H1 (cell line): ENCODE data around the gene XDH. TPM values are rescaled to one million over a fixed set of nuclear protein-coding genes. Genes with fewer than 3 reads are reported as not detected.

Source experiments
- ZNF274 ChIP-seq: IDR thresholded peaks from 2 replicates; pipeline ENCODE4 v1.7.0; 2012; ENCODE audit warnings: low read length, borderline replicate concordance; ENCODE audit errors: extremely low read depth
- polyA plus RNA-seq, 7 experiments: library from polyadenylated mRNA; depleted of rRNA in 3 of 7; stranded (reverse) in 5 of 7; unstranded in 2 of 7; fragments of >200 nt in 5 of 7; fragments of 200-250 nt in 2 of 7; gene quantifications; 1 replicate in 5 of 7; 2 replicates in 1 of 7; 4 replicates in 1 of 7; pipeline versions ENCODE4 v1.2.1 to v1.2.3, GENCODE V29; 2011 to 2013; ENCODE audit warnings: missing spikeins in 2 of 7, mixed read lengths in 2 of 7
- total RNA-seq: library from RNA; stranded (reverse); fragmentation: NEBNext Ultra II Directional; extraction: Animal tissue kit (Norgen Biotek cat#: 25700); gene quantifications from 2 replicates; pipeline ENCODE4 v1.2.1, GENCODE V29; 2021
- TF ChIP-seq, protein P1 (sequence below): fragments of 300-600 bp; sonication (generic); IDR thresholded peaks from 2 replicates; pipeline ENCODE4 v1.7.1; 2012; ENCODE audit warnings: low read length, moderate library complexity, mild to moderate bottlenecking, inconsistent platforms; ENCODE audit not compliant: insufficient replicate concordance

Gene XDH
- total and polyA plus RNA-seq, 2 of the 8 experiments (the other 6 are each of a cell fraction or from before 2014, with no cell fraction given), result 0.68 to 1.2 TPM

DNA sequence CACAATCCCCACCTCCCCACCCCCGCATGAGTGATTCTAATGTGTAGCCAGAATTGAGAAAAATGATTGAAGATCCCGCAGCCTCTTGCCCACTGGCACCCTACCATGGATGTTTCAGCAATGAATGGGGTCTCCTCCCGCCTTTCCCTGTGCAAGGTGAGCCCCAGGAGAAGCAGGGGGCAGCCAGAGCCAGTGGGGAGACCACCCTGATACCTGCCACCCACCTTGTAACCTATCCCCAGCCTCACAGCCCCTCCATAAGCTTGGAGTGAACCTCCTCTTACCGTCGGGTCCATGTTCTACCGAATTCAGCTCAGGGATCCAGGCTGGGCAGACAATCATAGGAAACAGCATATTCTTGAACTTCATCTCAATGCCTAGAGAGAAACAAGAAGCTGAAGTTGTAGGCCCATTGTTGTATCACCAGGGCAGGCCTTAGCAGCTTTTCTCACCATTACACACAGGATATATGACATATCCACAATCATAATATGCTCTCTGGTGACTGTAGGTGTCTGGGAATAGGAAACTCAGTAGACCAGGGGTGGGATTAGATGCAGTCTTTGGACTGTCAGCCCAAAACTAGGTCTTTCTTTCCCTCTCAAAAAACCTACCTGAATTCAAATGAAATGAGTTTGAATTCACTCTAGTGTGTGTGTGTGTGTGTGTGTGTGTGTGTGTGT is 30.9 kb downstream of the XDH start (continued):
- TF ChIP-seq, protein P1, sequence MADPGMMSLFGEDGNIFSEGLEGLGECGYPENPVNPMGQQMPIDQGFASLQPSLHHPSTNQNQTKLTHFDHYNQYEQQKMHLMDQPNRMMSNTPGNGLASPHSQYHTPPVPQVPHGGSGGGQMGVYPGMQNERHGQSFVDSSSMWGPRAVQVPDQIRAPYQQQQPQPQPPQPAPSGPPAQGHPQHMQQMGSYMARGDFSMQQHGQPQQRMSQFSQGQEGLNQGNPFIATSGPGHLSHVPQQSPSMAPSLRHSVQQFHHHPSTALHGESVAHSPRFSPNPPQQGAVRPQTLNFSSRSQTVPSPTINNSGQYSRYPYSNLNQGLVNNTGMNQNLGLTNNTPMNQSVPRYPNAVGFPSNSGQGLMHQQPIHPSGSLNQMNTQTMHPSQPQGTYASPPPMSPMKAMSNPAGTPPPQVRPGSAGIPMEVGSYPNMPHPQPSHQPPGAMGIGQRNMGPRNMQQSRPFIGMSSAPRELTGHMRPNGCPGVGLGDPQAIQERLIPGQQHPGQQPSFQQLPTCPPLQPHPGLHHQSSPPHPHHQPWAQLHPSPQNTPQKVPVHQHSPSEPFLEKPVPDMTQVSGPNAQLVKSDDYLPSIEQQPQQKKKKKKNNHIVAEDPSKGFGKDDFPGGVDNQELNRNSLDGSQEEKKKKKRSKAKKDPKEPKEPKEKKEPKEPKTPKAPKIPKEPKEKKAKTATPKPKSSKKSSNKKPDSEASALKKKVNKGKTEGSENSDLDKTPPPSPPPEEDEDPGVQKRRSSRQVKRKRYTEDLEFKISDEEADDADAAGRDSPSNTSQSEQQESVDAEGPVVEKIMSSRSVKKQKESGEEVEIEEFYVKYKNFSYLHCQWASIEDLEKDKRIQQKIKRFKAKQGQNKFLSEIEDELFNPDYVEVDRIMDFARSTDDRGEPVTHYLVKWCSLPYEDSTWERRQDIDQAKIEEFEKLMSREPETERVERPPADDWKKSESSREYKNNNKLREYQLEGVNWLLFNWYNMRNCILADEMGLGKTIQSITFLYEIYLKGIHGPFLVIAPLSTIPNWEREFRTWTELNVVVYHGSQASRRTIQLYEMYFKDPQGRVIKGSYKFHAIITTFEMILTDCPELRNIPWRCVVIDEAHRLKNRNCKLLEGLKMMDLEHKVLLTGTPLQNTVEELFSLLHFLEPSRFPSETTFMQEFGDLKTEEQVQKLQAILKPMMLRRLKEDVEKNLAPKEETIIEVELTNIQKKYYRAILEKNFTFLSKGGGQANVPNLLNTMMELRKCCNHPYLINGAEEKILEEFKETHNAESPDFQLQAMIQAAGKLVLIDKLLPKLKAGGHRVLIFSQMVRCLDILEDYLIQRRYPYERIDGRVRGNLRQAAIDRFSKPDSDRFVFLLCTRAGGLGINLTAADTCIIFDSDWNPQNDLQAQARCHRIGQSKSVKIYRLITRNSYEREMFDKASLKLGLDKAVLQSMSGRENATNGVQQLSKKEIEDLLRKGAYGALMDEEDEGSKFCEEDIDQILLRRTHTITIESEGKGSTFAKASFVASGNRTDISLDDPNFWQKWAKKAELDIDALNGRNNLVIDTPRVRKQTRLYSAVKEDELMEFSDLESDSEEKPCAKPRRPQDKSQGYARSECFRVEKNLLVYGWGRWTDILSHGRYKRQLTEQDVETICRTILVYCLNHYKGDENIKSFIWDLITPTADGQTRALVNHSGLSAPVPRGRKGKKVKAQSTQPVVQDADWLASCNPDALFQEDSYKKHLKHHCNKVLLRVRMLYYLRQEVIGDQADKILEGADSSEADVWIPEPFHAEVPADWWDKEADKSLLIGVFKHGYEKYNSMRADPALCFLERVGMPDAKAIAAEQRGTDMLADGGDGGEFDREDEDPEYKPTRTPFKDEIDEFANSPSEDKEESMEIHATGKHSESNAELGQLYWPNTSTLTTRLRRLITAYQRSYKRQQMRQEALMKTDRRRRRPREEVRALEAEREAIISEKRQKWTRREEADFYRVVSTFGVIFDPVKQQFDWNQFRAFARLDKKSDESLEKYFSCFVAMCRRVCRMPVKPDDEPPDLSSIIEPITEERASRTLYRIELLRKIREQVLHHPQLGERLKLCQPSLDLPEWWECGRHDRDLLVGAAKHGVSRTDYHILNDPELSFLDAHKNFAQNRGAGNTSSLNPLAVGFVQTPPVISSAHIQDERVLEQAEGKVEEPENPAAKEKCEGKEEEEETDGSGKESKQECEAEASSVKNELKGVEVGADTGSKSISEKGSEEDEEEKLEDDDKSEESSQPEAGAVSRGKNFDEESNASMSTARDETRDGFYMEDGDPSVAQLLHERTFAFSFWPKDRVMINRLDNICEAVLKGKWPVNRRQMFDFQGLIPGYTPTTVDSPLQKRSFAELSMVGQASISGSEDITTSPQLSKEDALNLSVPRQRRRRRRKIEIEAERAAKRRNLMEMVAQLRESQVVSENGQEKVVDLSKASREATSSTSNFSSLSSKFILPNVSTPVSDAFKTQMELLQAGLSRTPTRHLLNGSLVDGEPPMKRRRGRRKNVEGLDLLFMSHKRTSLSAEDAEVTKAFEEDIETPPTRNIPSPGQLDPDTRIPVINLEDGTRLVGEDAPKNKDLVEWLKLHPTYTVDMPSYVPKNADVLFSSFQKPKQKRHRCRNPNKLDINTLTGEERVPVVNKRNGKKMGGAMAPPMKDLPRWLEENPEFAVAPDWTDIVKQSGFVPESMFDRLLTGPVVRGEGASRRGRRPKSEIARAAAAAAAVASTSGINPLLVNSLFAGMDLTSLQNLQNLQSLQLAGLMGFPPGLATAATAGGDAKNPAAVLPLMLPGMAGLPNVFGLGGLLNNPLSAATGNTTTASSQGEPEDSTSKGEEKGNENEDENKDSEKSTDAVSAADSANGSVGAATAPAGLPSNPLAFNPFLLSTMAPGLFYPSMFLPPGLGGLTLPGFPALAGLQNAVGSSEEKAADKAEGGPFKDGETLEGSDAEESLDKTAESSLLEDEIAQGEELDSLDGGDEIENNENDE, result no peak
- TF ChIP-seq ZNF274, result no peak
